ENCODE measurements around the gene SAE1. TPM values are rescaled to one million over a fixed set of nuclear protein-coding genes. Genes with fewer than 3 reads are reported as not detected.
A peak's percentile ranks its signal among the peaks of the same experiment; 100 is the strongest.

Gene SAE1
- total RNA-seq, 1 experiment from 2014 or later = 174 TPM

GRCh38 chr19:47228937-47229675 is 98.5 kb downstream of the SAE1 start:
- CTCF ChIA-PET = interaction anchor here (1.6 to 1.8 kb wide), 2 partner anchors 15 to 27 kb away, joined by 4 to 7 read pairs; partner anchors contain the start of gene CCDC9
- Mint-ChIP-seq H3K36me3 (ENCODE audit: insufficient read depth, unreplicated experiment) (peaks cover 17% of the 10 kb centered on the region), H3K9me3 (ENCODE audit: low read depth, unreplicated experiment) (no peaks in the 10 kb centered on the region), H3K4me1 (ENCODE audit: low read depth, unreplicated experiment) (peaks cover 19% of the 10 kb centered on the region), H3K27me3 (ENCODE audit: unreplicated experiment) (no peaks in the 10 kb centered on the region), H3K4me3 (ENCODE audit: low read depth, unreplicated experiment) (no peak overlapping the region), H3K27ac (ENCODE audit: unreplicated experiment) (no peak overlapping the region)
- TF ChIP-seq CTCF (IDR thresholded peaks at IDR 0.05; ENCODE audit: unreplicated experiment) = no peak
- BruUV-seq (replicated peaks) = no TSS peak
- no peak for DNase-seq
- intact Hi-C loops (cut with micrococcal nuclease; ENCODE audit: unreplicated experiment) = no loop called here

- H3K4me3 Mint-ChIP-seq (ENCODE audit: low read depth, unreplicated experiment) = no peak overlapping the region
- H3K9me3 Mint-ChIP-seq (ENCODE audit: low read depth, unreplicated experiment) = no peaks in the 10 kb centered on the region
- no peaks in the 10 kb centered on the region for H3K27me3 Mint-ChIP-seq (ENCODE audit: unreplicated experiment)
- no peak overlapping the region for H3K27ac Mint-ChIP-seq (ENCODE audit: unreplicated experiment)
- no peak for TF ChIP-seq CTCF (IDR thresholded peaks at IDR 0.05; ENCODE audit: unreplicated experiment)
- CTCF ChIA-PET = interaction anchor here (1.6 kb wide), 1 partner anchor 27 kb away, joined by 4 read pairs; the partner anchor contains the start of gene CCDC9
- DNase-seq = no peak
- TSS peak; percentile 24 for BruUV-seq (replicated peaks)
- peaks cover 19% of the 10 kb centered on the region for H3K4me1 Mint-ChIP-seq (ENCODE audit: low read depth, unreplicated experiment)
- H3K36me3 Mint-ChIP-seq (ENCODE audit: insufficient read depth, unreplicated experiment) = peaks cover 17% of the 10 kb centered on the region
- intact Hi-C loops (cut with micrococcal nuclease; ENCODE audit: unreplicated experiment) = no loop called here
Measured at GRCh38 chr19:47229676-47230053, 99.0 kb downstream of the SAE1 start.

GRCh38 chr19:47230054-47230920 is 99.7 kb downstream of the SAE1 start:
- CTCF ChIA-PET = interaction anchor here (1.6 kb wide), 1 partner anchor 26 kb away, joined by 4 read pairs; the partner anchor contains the start of gene CCDC9
- Mint-ChIP-seq H3K4me1 (ENCODE audit: low read depth, unreplicated experiment) (peaks cover 19% of the 10 kb centered on the region), H3K9me3 (ENCODE audit: low read depth, unreplicated experiment) (no peaks in the 10 kb centered on the region), H3K27me3 (ENCODE audit: unreplicated experiment) (no peaks in the 10 kb centered on the region), H3K27ac (ENCODE audit: unreplicated experiment) (no peak overlapping the region), H3K36me3 (ENCODE audit: insufficient read depth, unreplicated experiment) (peaks cover 17% of the 10 kb centered on the region), H3K4me3 (ENCODE audit: low read depth, unreplicated experiment) (no peak overlapping the region)
- no TSS peak for BruUV-seq (replicated peaks)
- DNase-seq = peak; percentile 86
- intact Hi-C loops (cut with micrococcal nuclease; ENCODE audit: unreplicated experiment) = no loop called here
- TF ChIP-seq CTCF (IDR thresholded peaks at IDR 0.05; ENCODE audit: unreplicated experiment) = peak; percentile 99

GRCh38 chr19:47230921-47231214 is 100.2 kb downstream of the SAE1 start, which contains the start of gene BBC3:
TSS of gene BBC3 (minus strand) at chr19:47231199. CDS start at chr19:47228431, 2,768 bp downstream.
- CTCF ChIA-PET = no interaction called here
- peak within 1 kb of the TSS; percentile 69 for H3K27ac Mint-ChIP-seq (ENCODE audit: unreplicated experiment)
- peaks cover 18% of the 10 kb centered on the region for H3K36me3 Mint-ChIP-seq (ENCODE audit: insufficient read depth, unreplicated experiment)
- intact Hi-C loops (cut with micrococcal nuclease; ENCODE audit: unreplicated experiment) = no loop called here
- H3K4me3 Mint-ChIP-seq (ENCODE audit: low read depth, unreplicated experiment) = no peak within 1 kb of the TSS
- peaks cover 19% of the 10 kb centered on the region for H3K4me1 Mint-ChIP-seq (ENCODE audit: low read depth, unreplicated experiment)
- H3K27me3 Mint-ChIP-seq (ENCODE audit: unreplicated experiment) = peaks cover 5% of the 10 kb centered on the region
- H3K9me3 Mint-ChIP-seq (ENCODE audit: low read depth, unreplicated experiment) = no peaks in the 10 kb centered on the region
- no peak for TF ChIP-seq CTCF (IDR thresholded peaks at IDR 0.05; ENCODE audit: unreplicated experiment)
- DNase-seq = no peak
- no TSS peak for BruUV-seq (replicated peaks)

Measured in Calu3 (cell line).